Measurements from ENCODE around the gene AP1M1. TPM values are rescaled to one million over a fixed set of nuclear protein-coding genes. Genes with fewer than 3 reads are reported as not detected.

The AP1M1 gene
- total RNA-seq, 4 donors from 2014 or later: 52.0 to 83.0 (median 56.3) TPM

GRCh38 chr19:16199275-16199932, 1.7 kb downstream of the AP1M1 start:
- WGBS, 2 donors: 78 to 88% methylated on average over 7 to 9 of the region's 9 CpGs
- Histone ChIP-seq H3K4me3 (replicated peaks in 1 of 3) (no peak overlapping the region), H3K27me3 (no peaks in the 10 kb centered on the region), H3K36me3 (peaks cover 11 to 19% of the 10 kb centered on the region in 2 donors), H3K9me3 (no peaks in the 10 kb centered on the region), H3K27ac (no peak overlapping the region), H3K4me1 (peaks cover 12 to 26% of the 10 kb centered on the region in 2 donors)
- intact Hi-C loops (cut with DNase I): loop anchor here (5.0 kb wide), 1 partner anchor 87 kb away; the partner anchor contains the start of gene RAB8A
- TF ChIP-seq POLR2A (IDR thresholded peaks at IDR 0.05) (no peak), CTCF (IDR thresholded peaks at IDR 0.05) (no peak)
- DNase-seq: no peak

DNA sequence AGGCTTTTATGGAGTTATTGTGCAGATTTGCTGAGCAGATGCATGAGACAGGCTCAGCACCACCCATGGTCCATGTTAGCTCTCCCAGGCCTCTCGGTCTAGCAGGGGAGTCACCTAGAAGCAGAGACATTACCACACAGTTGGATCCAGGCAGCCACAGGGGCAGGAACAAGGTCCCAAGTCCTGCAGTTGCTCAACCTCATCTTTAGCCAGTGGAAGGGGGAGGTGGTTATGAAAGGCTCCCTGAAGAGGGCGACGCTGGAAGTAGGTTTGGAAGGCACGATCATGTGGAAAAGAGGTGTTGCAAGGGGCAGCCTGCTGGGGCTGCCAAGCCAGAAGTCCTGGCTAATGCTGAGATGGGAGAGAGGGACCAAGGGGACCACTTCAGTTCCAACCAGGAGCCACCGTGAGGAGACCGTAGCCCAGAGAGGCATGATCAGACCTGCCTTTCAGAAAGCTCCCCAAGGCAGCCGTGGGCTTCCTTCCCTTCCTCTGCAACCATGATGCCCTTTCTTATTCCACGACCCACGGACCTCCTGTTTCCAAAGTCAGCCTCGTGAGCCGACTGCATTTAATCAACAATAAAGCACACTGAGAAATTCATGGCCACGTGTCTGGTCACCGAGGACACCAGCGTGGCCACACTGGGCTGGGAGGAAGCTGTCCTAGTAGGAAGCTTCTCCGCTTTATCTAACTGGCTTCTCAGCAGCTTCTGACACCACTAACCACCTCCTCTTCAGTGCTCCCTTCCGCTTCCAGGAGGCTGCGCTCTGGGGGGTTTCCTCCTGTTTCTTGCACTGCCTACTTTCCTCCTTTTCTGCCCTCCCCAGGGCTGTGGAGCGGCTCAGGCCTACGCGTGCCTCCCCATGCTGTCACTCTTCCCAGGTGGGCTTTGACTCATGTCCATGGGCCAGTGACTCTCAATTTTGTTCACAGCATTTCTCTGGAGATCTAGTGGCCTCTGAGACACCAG, 2.6 kb downstream of the AP1M1 start:
- no peak overlapping the region for H3K4me3 ChIP-seq (replicated peaks in 1 of 3)
- H3K27ac ChIP-seq: no peak overlapping the region
- H3K4me1 ChIP-seq: peaks cover 12 to 26% of the 10 kb centered on the region in 2 donors
- peaks cover 15 to 21% of the 10 kb centered on the region in 2 donors for H3K36me3 ChIP-seq
- H3K9me3 ChIP-seq: no peaks in the 10 kb centered on the region
- 86 to 88% methylated on average over 20 of the region's 20 CpGs for WGBS, 2 donors
- peak in 1 of 2 donors; percentile 14 for DNase-seq
- TF ChIP-seq CTCF (IDR thresholded peaks at IDR 0.05) (no peak), POLR2A (IDR thresholded peaks at IDR 0.05) (no peak)
- intact Hi-C loops (cut with DNase I): no loop called here
- H3K27me3 ChIP-seq: no peaks in the 10 kb centered on the region

GRCh38 chr19:16201011-16201391, 3.3 kb downstream of the AP1M1 start:
- Histone ChIP-seq H3K36me3 (peaks cover 19 to 26% of the 10 kb centered on the region in 2 donors), H3K27me3 (no peaks in the 10 kb centered on the region), H3K27ac (no peak overlapping the region), H3K4me1 (peaks cover 12 to 26% of the 10 kb centered on the region in 2 donors), H3K9me3 (no peaks in the 10 kb centered on the region), H3K4me3 (replicated peaks in 1 of 3) (no peak overlapping the region)
- TF ChIP-seq POLR2A (IDR thresholded peaks at IDR 0.05): no peak
- TF ChIP-seq CTCF (IDR thresholded peaks at IDR 0.05): no peak
- intact Hi-C loops (cut with DNase I): no loop called here
- no peak for DNase-seq
- WGBS, 2 donors: 93 to 95% methylated on average over 4 of the region's 4 CpGs

DNA sequence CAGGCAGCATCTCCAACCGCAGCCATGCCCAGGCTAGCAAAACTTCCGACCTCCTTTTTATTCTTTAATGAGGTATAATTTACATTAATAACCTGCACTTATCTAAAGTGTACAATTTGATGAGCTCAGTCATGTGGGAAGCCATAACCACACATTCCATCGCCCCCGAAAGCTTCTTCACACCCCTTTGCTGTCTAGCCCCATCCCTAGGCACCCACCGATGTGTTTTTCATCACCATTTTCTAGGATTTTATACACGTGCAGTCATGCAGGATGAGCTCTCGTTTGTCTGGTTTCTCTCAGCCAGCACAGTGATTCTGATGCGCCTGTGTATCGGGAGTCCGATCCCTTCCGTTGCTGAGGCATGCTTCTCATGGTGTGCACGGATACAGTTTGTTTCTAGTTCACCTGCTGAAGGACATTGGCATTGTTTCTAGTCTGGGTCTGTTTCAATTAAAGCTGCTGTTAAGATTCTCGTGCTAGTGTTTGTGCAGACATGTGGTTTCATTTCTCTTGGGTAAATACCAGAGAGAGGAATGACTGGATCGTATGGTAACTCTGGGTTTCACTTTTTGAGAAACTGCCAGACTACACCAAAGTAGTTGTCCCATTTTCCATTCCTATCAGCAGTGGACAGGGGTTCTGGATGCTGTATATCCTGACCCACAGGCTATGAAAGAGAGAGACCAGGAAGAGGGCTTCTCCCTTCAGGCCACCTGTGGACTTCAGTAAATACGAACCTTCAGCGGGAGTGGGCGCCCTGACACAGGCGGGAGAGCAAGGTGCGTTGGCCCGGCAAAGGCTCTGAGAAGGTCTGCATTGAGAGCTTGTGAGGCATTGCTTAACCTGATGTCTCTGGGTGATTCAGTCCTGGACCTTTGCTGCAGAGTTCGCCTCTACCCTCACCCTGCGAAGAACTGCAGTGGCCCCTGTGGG, 4.9 kb downstream of the AP1M1 start:
- Histone ChIP-seq H3K27me3 (no peaks in the 10 kb centered on the region), H3K36me3 (peaks cover 23 to 26% of the 10 kb centered on the region in 2 donors), H3K4me3 (replicated peaks in 1 of 3) (no peak overlapping the region), H3K27ac (no peak overlapping the region), H3K9me3 (no peaks in the 10 kb centered on the region), H3K4me1 (peaks cover 8 to 19% of the 10 kb centered on the region in 2 donors)
- 88 to 89% methylated on average over 22 of the region's 22 CpGs for WGBS, 2 donors
- intact Hi-C loops (cut with DNase I): no loop called here
- DNase-seq: no peak
- TF ChIP-seq CTCF (IDR thresholded peaks at IDR 0.05) (no peak), POLR2A (IDR thresholded peaks at IDR 0.05) (no peak)

All from thyroid gland (tissue), 4 donors.